ENCODE measurements around the gene MAP4K2.

DNA sequence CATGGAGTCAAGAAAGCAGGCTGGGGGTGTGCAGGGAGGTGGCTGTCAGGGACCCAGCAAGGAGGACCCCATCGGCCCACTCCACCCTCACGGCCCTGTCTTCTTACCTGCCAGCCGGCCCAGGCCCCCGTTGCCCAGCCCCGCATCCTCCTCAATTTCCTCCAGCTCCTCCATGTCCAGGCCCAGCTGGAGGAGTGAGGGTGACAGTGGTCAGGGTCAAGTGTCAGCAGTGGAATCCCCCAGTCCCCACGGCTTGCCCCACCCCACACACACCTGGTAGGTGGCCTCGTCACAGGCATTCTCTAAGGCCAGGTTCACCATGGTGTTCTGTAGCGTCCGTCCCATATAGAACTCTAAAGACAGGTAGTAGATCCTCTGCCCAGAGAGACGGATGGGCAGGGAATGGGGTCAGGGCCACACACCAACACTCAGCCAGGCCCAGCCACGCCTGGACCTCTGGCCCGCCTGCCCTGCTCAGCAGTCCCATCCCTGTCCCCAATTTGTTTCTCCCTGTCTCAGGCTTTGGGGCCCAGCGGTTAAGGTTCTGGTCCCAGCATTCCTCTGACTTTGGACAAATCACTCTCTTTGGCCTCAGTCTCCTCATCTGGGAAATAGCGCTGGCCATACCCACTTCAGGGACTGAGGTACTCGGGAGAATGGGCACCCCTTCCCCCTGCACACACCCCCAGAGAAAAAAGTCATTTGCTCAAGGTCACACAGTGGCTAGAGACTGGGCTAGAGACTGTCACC lies 44.5 kb downstream of the MAP4K2 start:
- TF ChIP-seq, protein P1, sequence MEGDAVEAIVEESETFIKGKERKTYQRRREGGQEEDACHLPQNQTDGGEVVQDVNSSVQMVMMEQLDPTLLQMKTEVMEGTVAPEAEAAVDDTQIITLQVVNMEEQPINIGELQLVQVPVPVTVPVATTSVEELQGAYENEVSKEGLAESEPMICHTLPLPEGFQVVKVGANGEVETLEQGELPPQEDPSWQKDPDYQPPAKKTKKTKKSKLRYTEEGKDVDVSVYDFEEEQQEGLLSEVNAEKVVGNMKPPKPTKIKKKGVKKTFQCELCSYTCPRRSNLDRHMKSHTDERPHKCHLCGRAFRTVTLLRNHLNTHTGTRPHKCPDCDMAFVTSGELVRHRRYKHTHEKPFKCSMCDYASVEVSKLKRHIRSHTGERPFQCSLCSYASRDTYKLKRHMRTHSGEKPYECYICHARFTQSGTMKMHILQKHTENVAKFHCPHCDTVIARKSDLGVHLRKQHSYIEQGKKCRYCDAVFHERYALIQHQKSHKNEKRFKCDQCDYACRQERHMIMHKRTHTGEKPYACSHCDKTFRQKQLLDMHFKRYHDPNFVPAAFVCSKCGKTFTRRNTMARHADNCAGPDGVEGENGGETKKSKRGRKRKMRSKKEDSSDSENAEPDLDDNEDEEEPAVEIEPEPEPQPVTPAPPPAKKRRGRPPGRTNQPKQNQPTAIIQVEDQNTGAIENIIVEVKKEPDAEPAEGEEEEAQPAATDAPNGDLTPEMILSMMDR (IDR thresholded peaks at IDR 0.05): no peak
- no peak for TF ChIP-seq POLR2A (IDR thresholded peaks at IDR 0.05)
